ENCODE results near the gene WTIP. TPM values are rescaled to one million over a fixed set of nuclear protein-coding genes. Genes with fewer than 3 reads are reported as not detected.
A peak's percentile ranks its signal among the peaks of the same experiment; 100 is the strongest.
"Not testable (repeated sequence)": the region's sequence is repeated elsewhere in the genome, so short reads cannot be mapped to it uniquely, and the experiment has no call there.

Gene WTIP
- total RNA-seq, 3 donors from 2014 or later, result 1.5 to 12.3 (median 3.2) TPM

GRCh38 chr19:34454091-34454490, 27.5 kb upstream of the WTIP start:
- H3K9me3 ChIP-seq, result no peaks in the 10 kb centered on the region
- H3K4me1 ChIP-seq (ENCODE audit: low read depth), result no peaks in the 10 kb centered on the region
- DNase-seq (no peak), ATAC-seq (no peak)
- TF ChIP-seq, protein P1, sequence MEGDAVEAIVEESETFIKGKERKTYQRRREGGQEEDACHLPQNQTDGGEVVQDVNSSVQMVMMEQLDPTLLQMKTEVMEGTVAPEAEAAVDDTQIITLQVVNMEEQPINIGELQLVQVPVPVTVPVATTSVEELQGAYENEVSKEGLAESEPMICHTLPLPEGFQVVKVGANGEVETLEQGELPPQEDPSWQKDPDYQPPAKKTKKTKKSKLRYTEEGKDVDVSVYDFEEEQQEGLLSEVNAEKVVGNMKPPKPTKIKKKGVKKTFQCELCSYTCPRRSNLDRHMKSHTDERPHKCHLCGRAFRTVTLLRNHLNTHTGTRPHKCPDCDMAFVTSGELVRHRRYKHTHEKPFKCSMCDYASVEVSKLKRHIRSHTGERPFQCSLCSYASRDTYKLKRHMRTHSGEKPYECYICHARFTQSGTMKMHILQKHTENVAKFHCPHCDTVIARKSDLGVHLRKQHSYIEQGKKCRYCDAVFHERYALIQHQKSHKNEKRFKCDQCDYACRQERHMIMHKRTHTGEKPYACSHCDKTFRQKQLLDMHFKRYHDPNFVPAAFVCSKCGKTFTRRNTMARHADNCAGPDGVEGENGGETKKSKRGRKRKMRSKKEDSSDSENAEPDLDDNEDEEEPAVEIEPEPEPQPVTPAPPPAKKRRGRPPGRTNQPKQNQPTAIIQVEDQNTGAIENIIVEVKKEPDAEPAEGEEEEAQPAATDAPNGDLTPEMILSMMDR (IDR thresholded peaks at IDR 0.05), result no peak
- no peaks in the 10 kb centered on the region for H3K36me3 ChIP-seq (ENCODE audit: low read depth)
- intact Hi-C loops (cut with DNase I, micrococcal nuclease), result no loop called here
- H3K4me3 ChIP-seq, result no peak overlapping the region

DNA sequence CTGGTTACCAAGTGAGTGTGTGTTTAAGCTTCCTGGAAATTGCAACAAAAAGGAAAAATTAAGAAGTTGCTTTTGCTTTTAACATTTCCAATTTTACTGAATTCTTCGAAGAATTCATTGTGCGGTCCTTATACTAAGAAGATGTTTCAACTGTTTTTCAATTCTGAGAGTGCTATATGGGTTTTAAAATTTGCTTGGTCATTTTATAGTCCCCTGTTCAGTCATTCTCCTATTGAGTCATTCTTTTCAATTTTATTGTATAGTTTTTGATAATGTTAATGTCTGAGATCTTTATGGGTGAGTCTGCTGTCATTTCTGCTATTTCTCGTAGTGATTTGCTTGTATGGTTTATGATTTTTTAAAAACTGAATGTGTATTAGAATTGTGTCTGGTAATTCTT, 26.9 kb upstream of the WTIP start:
- ATAC-seq, result no peak

GRCh38 chr19:34455783-34456480, 25.6 kb upstream of the WTIP start:
- intact Hi-C loops (cut with DNase I, micrococcal nuclease); H3K9me3 ChIP-seq; H3K36me3 ChIP-seq (ENCODE audit: low read depth); ATAC-seq; DNase-seq; H3K4me1 ChIP-seq (ENCODE audit: low read depth); H3K4me3 ChIP-seq: not testable (repeated sequence)

More for the DNA sequence above, 26.9 kb upstream of the WTIP start:
- TF ChIP-seq, protein P1 (IDR thresholded peaks at IDR 0.05), result no peak
- no peak for DNase-seq
- H3K9me3 ChIP-seq, result no peaks in the 10 kb centered on the region
- no peaks in the 10 kb centered on the region for H3K36me3 ChIP-seq (ENCODE audit: low read depth)
- H3K4me3 ChIP-seq, result no peak overlapping the region
- H3K4me1 ChIP-seq (ENCODE audit: low read depth), result no peaks in the 10 kb centered on the region
- intact Hi-C loops (cut with DNase I, micrococcal nuclease), result no loop called here

DNA sequence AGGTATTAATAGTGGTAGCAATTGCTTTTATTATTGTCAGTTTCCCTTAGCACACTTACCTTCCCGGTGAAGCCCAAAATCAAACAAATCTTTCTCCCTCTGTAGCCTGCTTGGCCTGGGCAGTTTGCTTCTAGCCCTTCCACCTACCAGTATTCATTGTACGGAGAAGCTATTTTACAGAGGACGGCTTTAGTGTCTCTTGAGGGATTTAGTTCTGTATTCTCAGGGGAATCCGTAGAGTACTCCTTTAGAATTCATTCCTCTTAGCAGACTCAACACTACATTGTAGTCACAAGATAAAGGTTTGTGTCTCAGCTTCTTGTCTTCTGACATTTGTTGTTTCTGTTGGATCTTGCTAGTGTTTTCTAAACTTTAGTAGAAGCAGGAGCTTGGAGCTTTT, 24.1 kb upstream of the WTIP start:
- H3K9me3 ChIP-seq, result no peaks in the 10 kb centered on the region
- TF ChIP-seq, protein P1 (IDR thresholded peaks at IDR 0.05), result no peak
- intact Hi-C loops (cut with DNase I, micrococcal nuclease), result no loop called here
- no peak for ATAC-seq
- no peaks in the 10 kb centered on the region for H3K36me3 ChIP-seq (ENCODE audit: low read depth)
- no peak for DNase-seq
- H3K4me3 ChIP-seq, result no peak overlapping the region
- H3K4me1 ChIP-seq (ENCODE audit: low read depth), result no peaks in the 10 kb centered on the region

- no peaks in the 10 kb centered on the region for H3K36me3 ChIP-seq (ENCODE audit: low read depth)
- DNase-seq, result no peak
- intact Hi-C loops (cut with DNase I, micrococcal nuclease), result no loop called here
Measured at GRCh38 chr19:34458677-34459076, 22.9 kb upstream of the WTIP start.

GRCh38 chr19:34459614-34460013, 21.9 kb upstream of the WTIP start:
- no peaks in the 10 kb centered on the region for H3K36me3 ChIP-seq (ENCODE audit: low read depth)

More at GRCh38 chr19:34458677-34459076, 22.9 kb upstream of the WTIP start:
- TF ChIP-seq, protein P1 (IDR thresholded peaks at IDR 0.05), result no peak
- Histone ChIP-seq H3K9me3 (no peaks in the 10 kb centered on the region), H3K4me1 (ENCODE audit: low read depth) (no peaks in the 10 kb centered on the region), H3K4me3 (no peak overlapping the region)
- no peak for ATAC-seq

More at GRCh38 chr19:34459614-34460013, 21.9 kb upstream of the WTIP start:
- TF ChIP-seq, protein P1 (IDR thresholded peaks at IDR 0.05), result no peak
- intact Hi-C loops (cut with DNase I, micrococcal nuclease), result no loop called here
- H3K4me1 ChIP-seq (ENCODE audit: low read depth), result no peaks in the 10 kb centered on the region
- ATAC-seq, result peak; percentile 75
- no peaks in the 10 kb centered on the region for H3K9me3 ChIP-seq
- peak in 1 of 3 donors; percentile 19 for DNase-seq
- H3K4me3 ChIP-seq, result no peak overlapping the region

Data from mucosa of descending colon (tissue), 3 donors.